T-helper 2 cell treated with Interferon-gamma antibody and Interleukin-4, amounts not matched to agents 5 μg/mL and 100 μg/mL, for 36 hours (primary cell): Measurements from ENCODE around the gene PDE11A.
"Not testable (repeated sequence)": the region's sequence is repeated elsewhere in the genome, so short reads cannot be mapped to it uniquely, and the experiment has no call there.

Experiments used
- DNase-seq: peaks from one replicate; pipeline ENCODE4 v3.0.0; 2021; ENCODE audit warnings: low spot score
- H3K27ac Mint-ChIP-seq: one replicate; pipeline ENCODE4 v1.8.0; 2021; ENCODE audit warnings: mild to moderate bottlenecking, mixed read lengths
- H3K27me3 Mint-ChIP-seq: one replicate; pipeline ENCODE4 v1.8.0; 2021; ENCODE audit warnings: low read depth, mixed read lengths
- H3K36me3 Mint-ChIP-seq: one replicate; pipeline ENCODE4 v1.8.0; 2021; ENCODE audit warnings: low read depth, mixed read lengths
- H3K4me1 Mint-ChIP-seq: one replicate; pipeline ENCODE4 v1.8.0; 2021; ENCODE audit warnings: low read depth, mixed read lengths
- H3K4me3 Mint-ChIP-seq: one replicate; pipeline ENCODE4 v1.8.0; 2022; ENCODE audit warnings: mild to moderate bottlenecking, moderate library complexity, mixed read lengths
- H3K9me3 Mint-ChIP-seq: one replicate; pipeline ENCODE4 v1.8.0; 2021; ENCODE audit warnings: mixed read lengths

PDE11A gene

DNA sequence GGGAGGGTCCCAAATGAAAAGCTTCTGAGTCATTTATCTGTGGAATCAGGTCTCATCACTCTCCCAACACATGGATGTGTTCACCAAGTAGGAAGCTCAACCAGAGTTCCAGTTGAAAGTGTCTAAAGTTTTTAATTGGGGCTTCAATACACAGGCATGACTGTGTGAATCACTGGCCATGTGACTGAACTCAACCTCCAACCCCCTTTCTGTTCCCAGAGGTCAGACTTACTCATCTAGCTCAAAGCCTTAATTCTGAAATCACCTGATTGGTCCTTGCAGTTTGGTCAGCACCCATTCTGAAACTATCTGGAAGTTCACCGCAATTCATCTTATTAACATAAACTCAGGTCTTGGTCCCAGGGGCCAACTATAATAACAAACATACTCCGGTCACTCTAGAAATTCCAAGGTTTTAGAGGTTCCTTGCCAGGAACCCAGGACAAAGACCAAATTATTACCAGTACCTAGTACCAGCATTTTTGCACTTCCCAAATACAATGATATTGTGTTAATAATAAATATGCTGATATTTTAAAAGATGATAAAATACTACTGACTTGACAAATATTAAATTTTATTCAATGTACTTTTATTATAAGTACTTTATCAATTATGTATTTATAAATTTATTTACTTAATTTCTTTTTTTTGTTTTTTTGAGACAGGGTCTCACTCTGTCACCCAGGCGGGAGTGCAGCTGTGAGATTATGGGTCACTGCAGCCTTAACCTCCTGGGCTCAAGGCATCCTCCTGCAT, 28.9 kb upstream of the PDE11A start:
- H3K27me3 Mint-ChIP-seq: no peaks in the 10 kb centered on the region
- no peak for DNase-seq
- no peaks in the 10 kb centered on the region for H3K9me3 Mint-ChIP-seq
- no peak overlapping the region for H3K4me3 Mint-ChIP-seq
- no peaks in the 10 kb centered on the region for H3K4me1 Mint-ChIP-seq
- H3K27ac Mint-ChIP-seq: no peak overlapping the region
- no peaks in the 10 kb centered on the region for H3K36me3 Mint-ChIP-seq

DNA sequence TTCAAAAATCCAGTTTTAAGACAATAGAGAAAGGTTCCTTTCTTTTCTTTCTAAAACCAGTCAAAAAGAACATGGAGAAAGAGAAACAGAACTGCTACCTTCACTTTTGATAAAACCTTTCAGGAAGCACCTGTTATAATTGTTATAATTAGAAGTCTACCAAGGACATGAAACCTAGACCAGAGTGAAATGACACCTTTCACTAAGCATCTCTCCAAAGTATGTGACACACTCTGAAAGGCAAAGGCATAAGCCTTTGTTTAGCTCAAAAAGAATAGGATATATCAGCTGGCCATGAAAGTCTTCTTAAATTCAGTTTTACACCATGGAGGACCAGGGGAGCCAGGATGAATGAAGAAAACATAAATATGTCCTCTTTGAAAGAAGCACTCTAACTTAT, 20.9 kb upstream of the PDE11A start:
- Mint-ChIP-seq H3K27me3 (no peaks in the 10 kb centered on the region), H3K4me1 (no peaks in the 10 kb centered on the region), H3K9me3 (no peaks in the 10 kb centered on the region), H3K4me3 (no peak overlapping the region), H3K27ac (no peak overlapping the region), H3K36me3 (no peaks in the 10 kb centered on the region)
- DNase-seq: no peak

DNA sequence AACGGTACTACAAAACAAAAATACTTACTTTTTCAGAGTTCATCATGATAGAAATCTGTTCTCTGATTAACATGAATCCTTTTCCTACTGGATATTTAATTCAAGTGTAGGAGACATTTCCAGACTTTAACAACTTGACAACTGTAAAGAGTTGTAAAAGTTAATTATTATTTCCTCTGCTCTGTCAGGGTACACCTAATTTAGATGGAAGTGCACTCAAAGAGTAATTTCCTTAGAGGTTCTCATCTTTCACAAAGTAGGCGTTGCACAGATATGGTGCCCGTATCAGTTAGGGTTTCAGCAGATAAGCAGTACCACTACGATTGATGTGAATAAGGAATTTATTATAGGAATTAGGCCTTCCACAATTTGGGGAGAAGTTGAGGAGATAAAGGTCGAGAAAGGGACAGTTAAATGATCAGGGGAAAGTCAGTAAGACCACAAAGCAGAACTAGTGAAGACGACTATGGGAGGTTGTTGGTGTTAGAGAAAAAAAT, 16.2 kb upstream of the PDE11A start:
- H3K36me3 Mint-ChIP-seq: no peaks in the 10 kb centered on the region
- H3K4me1 Mint-ChIP-seq: no peaks in the 10 kb centered on the region
- H3K27ac Mint-ChIP-seq: no peak overlapping the region
- no peak for DNase-seq
- H3K9me3 Mint-ChIP-seq: no peaks in the 10 kb centered on the region
- H3K27me3 Mint-ChIP-seq: peaks cover 12% of the 10 kb centered on the region
- no peak overlapping the region for H3K4me3 Mint-ChIP-seq

DNA sequence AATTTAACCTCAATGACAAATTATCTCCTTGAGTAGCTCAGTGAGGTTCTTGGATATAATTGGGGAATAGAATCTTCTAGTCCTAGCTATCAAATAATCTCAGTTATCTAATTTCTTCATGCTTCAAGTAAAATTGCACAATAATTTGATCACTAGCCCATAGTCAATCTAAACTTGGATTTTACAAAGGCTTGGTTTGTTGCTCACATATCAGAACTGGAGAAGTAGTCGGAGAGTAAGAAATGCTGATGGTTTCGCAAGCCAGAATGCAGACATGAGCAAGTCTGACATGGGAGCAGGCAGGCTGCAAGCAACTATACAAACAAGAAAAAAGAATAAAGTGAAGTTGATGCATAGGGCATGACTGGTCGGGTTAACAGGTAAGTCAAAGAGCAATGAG, 11.7 kb upstream of the PDE11A start:
- no peak overlapping the region for H3K27ac Mint-ChIP-seq
- no peaks in the 10 kb centered on the region for H3K4me1 Mint-ChIP-seq
- H3K27me3 Mint-ChIP-seq: peaks cover 19% of the 10 kb centered on the region
- H3K36me3 Mint-ChIP-seq: no peaks in the 10 kb centered on the region
- no peak overlapping the region for H3K4me3 Mint-ChIP-seq
- H3K9me3 Mint-ChIP-seq: no peaks in the 10 kb centered on the region
- DNase-seq: no peak

DNA sequence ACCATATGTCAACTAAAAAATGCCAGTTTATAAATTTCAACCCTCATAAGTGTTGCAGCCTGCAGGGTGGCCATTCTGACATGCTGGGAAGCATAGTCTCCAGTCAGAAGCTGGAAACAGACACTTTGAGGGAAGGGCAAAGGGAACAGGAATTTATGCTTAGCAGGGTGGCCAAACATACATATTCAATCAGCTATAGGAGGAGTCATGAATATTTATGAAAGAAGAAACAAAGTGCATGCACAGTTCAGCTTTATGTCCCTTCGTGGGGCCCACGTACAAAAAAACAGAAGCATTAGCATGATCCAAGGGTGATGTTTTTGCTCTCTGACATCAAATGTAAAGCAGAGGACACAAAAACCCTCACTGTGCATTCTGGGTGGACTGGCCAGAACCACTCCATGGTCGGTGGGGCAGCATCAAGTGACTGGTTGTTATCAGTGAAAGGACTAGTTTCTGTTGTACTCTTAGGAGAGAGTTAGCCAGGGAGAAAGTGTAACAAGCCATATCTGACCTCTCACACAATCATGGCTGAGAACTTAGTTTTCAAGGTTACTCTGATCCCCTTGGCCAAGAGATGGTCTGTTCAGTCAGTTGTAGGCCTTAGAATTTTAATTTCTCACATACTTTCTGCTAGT, 9.9 kb upstream of the PDE11A start:
- no peaks in the 10 kb centered on the region for H3K9me3 Mint-ChIP-seq
- H3K4me3 Mint-ChIP-seq: no peak overlapping the region
- peaks cover 23% of the 10 kb centered on the region for H3K27me3 Mint-ChIP-seq
- H3K27ac Mint-ChIP-seq: no peak overlapping the region
- no peaks in the 10 kb centered on the region for H3K4me1 Mint-ChIP-seq
- DNase-seq: no peak
- H3K36me3 Mint-ChIP-seq: no peaks in the 10 kb centered on the region

DNA sequence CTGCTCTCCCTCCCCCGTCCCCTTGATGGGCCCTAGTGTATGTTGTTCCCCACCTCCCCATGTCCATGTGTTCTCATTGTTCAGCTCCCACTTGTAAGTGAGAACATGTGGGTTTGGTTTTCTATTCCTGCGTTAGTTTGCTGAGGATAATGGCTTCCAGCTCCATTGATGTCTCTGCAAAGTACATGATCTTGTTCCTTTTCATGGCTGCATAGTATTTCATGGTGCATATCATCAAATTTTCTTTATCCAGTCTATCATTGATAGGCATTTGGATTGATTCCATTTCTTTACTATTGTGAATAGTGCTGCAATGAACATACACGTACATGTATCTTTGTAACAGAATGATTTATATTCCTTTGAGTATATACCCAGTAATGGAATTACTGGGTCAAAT, 6.7 kb upstream of the PDE11A start:
- not testable (repeated sequence) for H3K9me3 Mint-ChIP-seq, H3K27ac Mint-ChIP-seq, H3K4me1 Mint-ChIP-seq, H3K4me3 Mint-ChIP-seq, DNase-seq, H3K36me3 Mint-ChIP-seq
- peaks cover 30% of the 10 kb centered on the region for H3K27me3 Mint-ChIP-seq

DNA sequence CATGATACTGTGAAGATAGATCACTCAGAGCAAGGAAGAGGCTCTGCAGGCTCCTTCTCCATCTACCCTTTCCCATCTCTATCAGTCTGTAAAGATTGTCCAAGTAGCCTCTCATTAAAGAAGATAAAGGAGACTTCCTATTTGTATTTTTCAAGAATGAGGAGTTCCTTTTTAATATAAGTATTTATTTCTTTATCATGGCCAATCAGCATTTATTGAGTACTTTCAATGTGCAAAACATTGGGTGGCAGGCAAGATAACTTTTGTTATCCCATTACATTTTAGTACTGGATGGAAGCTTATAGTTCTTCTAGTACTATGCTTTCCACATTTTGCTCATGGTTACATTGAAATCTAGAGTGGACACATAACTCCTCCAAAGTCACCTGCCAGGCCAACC, 3.6 kb upstream of the PDE11A start:
- Mint-ChIP-seq H3K27ac (no peak overlapping the region), H3K27me3 (peaks cover 56% of the 10 kb centered on the region), H3K9me3 (no peaks in the 10 kb centered on the region), H3K4me3 (no peak overlapping the region), H3K4me1 (peaks cover 16% of the 10 kb centered on the region), H3K36me3 (no peaks in the 10 kb centered on the region)
- no peak for DNase-seq

DNA sequence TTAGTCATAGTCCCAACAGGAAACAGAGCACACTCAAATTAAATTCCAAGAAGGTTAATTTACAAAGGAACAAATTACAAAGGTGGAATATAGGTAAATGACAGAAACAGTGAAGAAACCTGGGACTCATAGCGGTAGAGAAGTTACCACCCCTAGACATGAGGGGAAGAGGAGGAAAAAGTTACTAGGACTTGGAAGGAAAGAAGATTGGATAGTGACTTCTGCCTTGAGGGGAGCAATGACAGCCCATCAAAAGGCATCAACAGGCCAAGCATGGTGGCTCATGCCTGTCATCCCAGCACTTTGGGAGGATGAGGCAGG, 2.4 kb upstream of the PDE11A start:
- no peaks in the 10 kb centered on the region for H3K9me3 Mint-ChIP-seq
- peaks cover 59% of the 10 kb centered on the region for H3K27me3 Mint-ChIP-seq
- H3K27ac Mint-ChIP-seq: no peak overlapping the region
- H3K36me3 Mint-ChIP-seq: no peaks in the 10 kb centered on the region
- DNase-seq: no peak
- H3K4me1 Mint-ChIP-seq: peaks cover 16% of the 10 kb centered on the region
- no peak overlapping the region for H3K4me3 Mint-ChIP-seq

DNA sequence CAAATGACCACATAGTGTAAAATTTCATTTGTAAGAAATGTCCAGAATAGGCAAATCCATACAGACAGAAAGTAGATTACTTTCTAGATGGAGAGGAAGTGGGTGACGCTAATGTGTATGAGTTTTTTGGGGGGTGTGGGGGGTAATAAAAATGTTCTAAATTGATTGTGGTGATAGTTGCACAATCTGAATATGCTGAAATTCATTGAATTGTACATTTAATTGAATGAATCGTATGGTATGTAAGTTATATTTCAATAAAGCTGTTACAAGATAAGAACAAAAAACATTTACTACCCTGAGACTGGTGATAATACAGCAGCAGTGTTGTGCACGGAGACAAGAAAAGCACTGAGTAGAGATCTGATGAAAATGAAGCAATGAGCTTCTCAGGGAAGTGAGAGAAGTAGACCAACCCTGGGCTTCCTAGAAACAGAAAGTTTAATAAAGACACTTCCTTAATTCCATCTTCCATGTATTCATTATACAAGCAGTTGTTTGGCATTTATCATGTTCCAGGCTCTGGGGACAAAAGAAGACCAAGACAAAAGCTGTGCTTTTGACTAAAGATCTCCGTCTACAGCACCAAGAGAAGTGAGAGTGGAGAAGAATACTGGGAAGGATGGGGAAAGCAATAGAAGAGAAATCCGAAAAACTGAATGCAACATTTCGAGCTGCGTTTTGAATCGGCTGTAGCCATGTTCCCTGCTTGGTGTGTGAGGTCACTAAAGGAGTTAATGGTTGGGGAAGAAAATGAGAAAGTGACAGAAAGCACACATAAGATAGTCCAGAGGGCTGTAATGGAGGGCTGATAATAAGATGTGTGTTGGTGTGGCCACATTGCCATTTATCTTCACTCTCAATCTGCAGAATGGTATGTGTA, 1.8 kb upstream of the PDE11A start:
- H3K27me3 Mint-ChIP-seq: peaks cover 60% of the 10 kb centered on the region

DNA sequence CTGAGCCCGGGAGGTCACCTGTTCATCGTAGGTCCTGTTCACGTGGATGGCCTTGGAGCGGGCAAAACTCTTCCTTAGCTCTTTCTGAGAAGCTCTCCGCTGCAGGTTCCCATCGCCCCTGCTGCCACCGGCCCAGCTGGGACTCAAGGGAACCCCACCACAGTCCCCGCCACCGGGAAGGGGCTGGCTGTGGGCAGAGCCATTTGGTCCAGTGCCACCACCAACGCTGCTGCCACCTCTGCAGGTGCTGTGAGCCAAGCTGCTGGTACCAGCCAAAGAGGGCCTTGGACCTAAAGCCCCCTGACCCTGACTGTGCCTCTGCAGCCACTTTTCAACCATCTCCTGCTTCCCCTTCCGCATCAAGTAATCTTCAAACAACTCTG, 586 bp downstream of the PDE11A start:
- Mint-ChIP-seq H3K4me1 (peaks cover 16% of the 10 kb centered on the region), H3K4me3 (peak overlapping the region; percentile 63), H3K27ac (no peak overlapping the region), H3K9me3 (no peaks in the 10 kb centered on the region), H3K27me3 (peaks cover 58% of the 10 kb centered on the region), H3K36me3 (no peaks in the 10 kb centered on the region)
- no peak for DNase-seq

More for the DNA sequence above, 1.8 kb upstream of the PDE11A start:
- Mint-ChIP-seq H3K4me1 (peaks cover 16% of the 10 kb centered on the region), H3K36me3 (no peaks in the 10 kb centered on the region), H3K9me3 (no peaks in the 10 kb centered on the region), H3K27ac (no peak overlapping the region), H3K4me3 (no peak overlapping the region)
- DNase-seq: no peak

DNA sequence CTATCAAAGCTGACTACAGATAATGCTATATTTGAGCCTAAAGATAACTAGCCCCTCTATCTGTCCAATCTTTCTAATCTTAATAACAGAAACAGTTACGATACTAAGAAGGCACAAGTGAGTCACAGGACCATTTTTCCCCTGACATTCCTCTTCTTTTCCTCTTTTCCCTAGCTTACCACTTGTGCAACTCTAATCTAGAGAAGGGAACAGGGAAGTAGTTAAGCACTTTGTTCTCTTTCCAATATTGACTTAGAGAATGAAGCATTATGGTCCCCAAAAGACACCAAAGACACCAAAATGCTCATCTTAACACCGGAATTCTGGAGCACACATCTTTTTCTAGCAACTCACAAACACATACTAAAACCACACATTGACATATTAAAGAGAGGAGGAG, 1.8 kb downstream of the PDE11A start:
- Mint-ChIP-seq H3K27ac (no peak overlapping the region), H3K27me3 (peaks cover 54% of the 10 kb centered on the region), H3K4me1 (peaks cover 16% of the 10 kb centered on the region), H3K4me3 (no peak overlapping the region), H3K9me3 (no peaks in the 10 kb centered on the region), H3K36me3 (no peaks in the 10 kb centered on the region)
- no peak for DNase-seq

DNA sequence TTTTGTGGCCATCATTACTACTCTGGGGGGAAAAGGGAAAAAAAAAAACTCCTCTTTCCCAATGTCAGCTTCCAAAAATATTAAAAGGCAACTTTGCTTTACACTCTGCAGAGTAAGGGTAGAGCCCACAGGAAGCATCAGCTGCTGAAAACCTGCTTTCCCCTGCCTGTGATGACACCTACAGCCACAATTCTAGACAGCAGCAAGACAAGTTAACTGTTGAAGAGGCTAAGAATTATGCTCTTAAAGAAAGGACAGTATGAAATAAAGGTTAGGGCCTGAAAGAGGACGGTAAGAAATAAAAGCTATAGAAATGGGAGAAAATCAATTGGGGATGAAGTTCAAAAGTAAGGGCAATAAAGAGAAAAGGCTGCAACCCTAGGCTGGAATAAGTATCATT, 3.0 kb downstream of the PDE11A start:
- no peak overlapping the region for H3K27ac Mint-ChIP-seq

DNA sequence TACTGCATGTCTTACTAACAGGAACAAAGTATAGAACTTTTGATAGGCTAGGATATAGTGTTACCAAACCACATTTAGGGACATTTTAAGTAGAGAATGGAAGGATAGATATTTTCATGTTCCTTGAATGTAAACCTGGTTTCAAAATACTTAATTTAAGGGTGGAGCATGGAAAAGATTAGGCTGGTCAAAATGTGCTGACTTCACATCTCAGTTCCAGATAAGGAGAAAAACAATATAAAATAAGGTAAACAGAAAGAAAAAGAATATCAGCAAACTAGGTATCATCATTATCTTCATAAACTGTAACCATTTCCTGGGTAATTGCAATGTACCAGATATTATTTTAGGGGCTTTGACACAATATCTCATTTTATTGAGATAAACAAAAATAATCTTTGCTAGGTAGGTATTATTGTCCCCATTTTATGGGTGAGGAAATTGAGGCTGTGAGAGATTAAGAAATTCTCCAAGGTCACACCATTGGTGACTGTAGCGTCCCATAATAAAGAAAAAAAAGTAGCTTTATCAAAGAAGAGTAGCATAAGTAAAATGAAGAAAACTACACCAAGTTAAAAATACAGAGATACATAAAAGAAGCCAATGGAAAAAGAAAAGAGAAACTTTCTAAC, 3.6 kb downstream of the PDE11A start:
- peaks cover 42% of the 10 kb centered on the region for H3K27me3 Mint-ChIP-seq
- H3K9me3 Mint-ChIP-seq: no peaks in the 10 kb centered on the region
- H3K4me1 Mint-ChIP-seq: peaks cover 11% of the 10 kb centered on the region
- no peak overlapping the region for H3K27ac Mint-ChIP-seq
- no peak overlapping the region for H3K4me3 Mint-ChIP-seq
- DNase-seq: no peak
- no peaks in the 10 kb centered on the region for H3K36me3 Mint-ChIP-seq

More for the DNA sequence above, 3.0 kb downstream of the PDE11A start:
- Mint-ChIP-seq H3K9me3 (no peaks in the 10 kb centered on the region), H3K27me3 (peaks cover 48% of the 10 kb centered on the region), H3K4me1 (peaks cover 12% of the 10 kb centered on the region), H3K36me3 (no peaks in the 10 kb centered on the region), H3K4me3 (no peak overlapping the region)
- no peak for DNase-seq
